Kidney (tissue), 14 donors: Measurements from ENCODE around the gene RBM19. TPM values are rescaled to one million over a fixed set of nuclear protein-coding genes. Genes with fewer than 3 reads are reported as not detected.

Experiments
- DNase-seq, 5 donors: peaks; one replicate each; pipeline ENCODE4 v3.0.0-alpha.2; 2013 to 2020
- FAIRE-seq: peaks from 2 replicates; lab custom pipeline; 2012; peaks lifted over from hg19 to GRCh38; lab: Jason Lieb, UNC
- H3K27ac ChIP-seq, 2 donors: one replicate each; pipeline ENCODE4 v1.7.0; 2013; ENCODE audit warnings: low read depth in 2 of 2, low read length in 2 of 2, inconsistent platforms in 1 of 2
- H3K27me3 ChIP-seq: one replicate; pipeline ENCODE4 v1.7.1; 2013; ENCODE audit warnings: low read length, inconsistent platforms; ENCODE audit not compliant: control insufficient read depth, insufficient read depth
- H3K36me3 ChIP-seq, 3 donors: one replicate each; pipeline versions ENCODE4 v1.7.0 to v1.7.1; 2013; ENCODE audit warnings: low read length in 3 of 3, control low read depth in 1 of 3, inconsistent platforms in 1 of 3; ENCODE audit not compliant: insufficient read depth in 3 of 3, control insufficient read depth in 2 of 3
- H3K4me1 ChIP-seq, 3 donors: one replicate each; pipeline versions ENCODE4 v1.7.0 to v1.7.1; 2013; ENCODE audit warnings: low read length in 3 of 3, inconsistent platforms in 1 of 3, low read depth in 1 of 3; ENCODE audit not compliant: control insufficient read depth in 2 of 3, insufficient read depth in 2 of 3
- H3K4me3 ChIP-seq, 3 donors: one replicate each; pipeline versions ENCODE4 v1.7.0 to v1.8.1; 2013; ENCODE audit warnings: low read length in 3 of 3, control low read depth in 1 of 3, inconsistent platforms in 1 of 3
- H3K9ac ChIP-seq, 3 donors: one replicate each; pipeline versions ENCODE4 v1.7.0 to v1.7.1; 2013; ENCODE audit warnings: low read length in 3 of 3, control low read depth in 1 of 3, inconsistent platforms in 1 of 3
- H3K9me3 ChIP-seq, 3 donors: one replicate each; pipeline versions ENCODE4 v1.7.0 to v1.7.1; 2013; ENCODE audit warnings: low read length in 3 of 3, control low read depth in 1 of 3, inconsistent platforms in 1 of 3; ENCODE audit not compliant: control insufficient read depth in 2 of 3, insufficient read depth in 1 of 3
- intact Hi-C: fragments of 100-400 bp; cut with DNase I; formaldehyde crosslinking; loops from one replicate; pipeline ENCODE4 v1.11.1; 2022
- polyA plus RNA-seq: library from polyadenylated mRNA; stranded (reverse); fragments of 350-450 nt; fragmentation: Illumina TruSeq; extraction: RNeasy Lipid Tissue Mini Kit (QIAGEN cat#74804); gene quantifications from one replicate; pipeline ENCODE4 v1.2.3, GENCODE V29; 2014; ENCODE audit warnings: low read depth, low replicate concordance; ENCODE audit not compliant: insufficient read depth
- total RNA-seq: library from RNA; stranded (reverse); fragmentation: NEBNext Ultra II Directional; extraction: Animal tissue kit (Norgen Biotek cat#: 25700); gene quantifications from one replicate; pipeline ENCODE4 v1.2.1, GENCODE V29; 2021
- TF ChIP-seq, protein P1 (sequence below): IDR thresholded peaks from 3 replicates; pipeline ENCODE4 v1.5.1; 2012; ENCODE audit warnings: mild to moderate bottlenecking, moderate library complexity, borderline replicate concordance; ENCODE audit not compliant: insufficient read depth; ENCODE audit errors: extremely low read depth
- donor health status: control.
- donor health status: control.
- donor health status: control.
- donor health status: control.
- donor health status: control.
- donor health status: DM: yes; HTN: yes; CAD: no.
- donor health status: Normal renal cell carcinoma (clear cell type).

RBM19 gene
- total and polyA plus RNA-seq, 2 donors from 2014 or later: 12.3 to 34.7 TPM

DNA sequence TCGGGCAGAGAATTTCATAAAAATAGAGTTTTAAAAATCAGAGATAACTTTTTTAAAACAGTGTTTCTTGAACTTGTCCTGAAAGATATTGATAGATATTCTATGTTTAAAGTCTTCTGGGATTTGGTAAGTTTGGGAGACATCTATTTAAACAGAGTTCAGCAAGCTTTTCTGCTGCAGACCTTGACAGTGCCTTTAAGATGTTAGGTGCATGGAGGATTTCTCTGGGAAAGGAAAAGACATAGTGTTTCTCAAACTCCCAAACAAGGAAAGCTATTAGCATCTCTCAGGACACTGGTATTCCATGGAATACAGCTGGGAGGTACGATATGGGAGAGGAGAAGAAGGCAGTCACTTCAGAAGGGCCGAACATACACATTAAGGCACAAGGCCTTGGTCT lies 97.8 kb downstream of the RBM19 start:
- no peak for FAIRE-seq

DNA sequence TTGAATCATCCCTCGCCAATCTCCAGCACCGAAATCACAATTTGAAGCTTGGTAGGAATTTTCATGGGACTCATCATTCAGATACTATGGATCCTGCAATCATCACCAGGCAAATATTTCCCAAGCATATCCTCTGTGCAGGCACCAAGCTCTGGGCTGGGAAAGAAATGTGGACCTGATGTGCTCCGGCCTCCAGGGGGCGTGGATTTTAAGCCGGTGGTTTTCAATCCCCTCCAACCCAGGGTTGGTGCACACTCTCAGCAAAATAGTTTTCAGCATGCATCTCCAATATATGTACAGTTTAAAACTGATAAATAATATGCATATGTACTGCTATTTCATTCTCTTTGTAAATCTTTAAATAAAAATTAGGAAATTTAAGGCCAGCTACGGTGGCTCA lies 98.9 kb downstream of the RBM19 start:
- no peak for DNase-seq
- intact Hi-C loops: no loop called here
- no peak overlapping the region for H3K4me3 ChIP-seq
- FAIRE-seq: no peak
- TF ChIP-seq, protein P1, sequence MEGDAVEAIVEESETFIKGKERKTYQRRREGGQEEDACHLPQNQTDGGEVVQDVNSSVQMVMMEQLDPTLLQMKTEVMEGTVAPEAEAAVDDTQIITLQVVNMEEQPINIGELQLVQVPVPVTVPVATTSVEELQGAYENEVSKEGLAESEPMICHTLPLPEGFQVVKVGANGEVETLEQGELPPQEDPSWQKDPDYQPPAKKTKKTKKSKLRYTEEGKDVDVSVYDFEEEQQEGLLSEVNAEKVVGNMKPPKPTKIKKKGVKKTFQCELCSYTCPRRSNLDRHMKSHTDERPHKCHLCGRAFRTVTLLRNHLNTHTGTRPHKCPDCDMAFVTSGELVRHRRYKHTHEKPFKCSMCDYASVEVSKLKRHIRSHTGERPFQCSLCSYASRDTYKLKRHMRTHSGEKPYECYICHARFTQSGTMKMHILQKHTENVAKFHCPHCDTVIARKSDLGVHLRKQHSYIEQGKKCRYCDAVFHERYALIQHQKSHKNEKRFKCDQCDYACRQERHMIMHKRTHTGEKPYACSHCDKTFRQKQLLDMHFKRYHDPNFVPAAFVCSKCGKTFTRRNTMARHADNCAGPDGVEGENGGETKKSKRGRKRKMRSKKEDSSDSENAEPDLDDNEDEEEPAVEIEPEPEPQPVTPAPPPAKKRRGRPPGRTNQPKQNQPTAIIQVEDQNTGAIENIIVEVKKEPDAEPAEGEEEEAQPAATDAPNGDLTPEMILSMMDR: no peak
- H3K27ac ChIP-seq: no peak overlapping the region
- no peaks in the 10 kb centered on the region for H3K4me1 ChIP-seq
- H3K9me3 ChIP-seq: no peaks in the 10 kb centered on the region
- H3K27me3 ChIP-seq: no peaks in the 10 kb centered on the region
- no peaks in the 10 kb centered on the region for H3K36me3 ChIP-seq
- H3K9ac ChIP-seq: no peak overlapping the region

More for the DNA sequence above, 97.8 kb downstream of the RBM19 start:
- no peak for DNase-seq
- Histone ChIP-seq H3K4me3 (no peak overlapping the region), H3K4me1 (no peaks in the 10 kb centered on the region), H3K27ac (no peak overlapping the region), H3K9me3 (no peaks in the 10 kb centered on the region), H3K27me3 (no peaks in the 10 kb centered on the region), H3K36me3 (no peaks in the 10 kb centered on the region), H3K9ac (no peak overlapping the region)
- TF ChIP-seq, protein P1: no peak
- intact Hi-C loops: no loop called here

DNA sequence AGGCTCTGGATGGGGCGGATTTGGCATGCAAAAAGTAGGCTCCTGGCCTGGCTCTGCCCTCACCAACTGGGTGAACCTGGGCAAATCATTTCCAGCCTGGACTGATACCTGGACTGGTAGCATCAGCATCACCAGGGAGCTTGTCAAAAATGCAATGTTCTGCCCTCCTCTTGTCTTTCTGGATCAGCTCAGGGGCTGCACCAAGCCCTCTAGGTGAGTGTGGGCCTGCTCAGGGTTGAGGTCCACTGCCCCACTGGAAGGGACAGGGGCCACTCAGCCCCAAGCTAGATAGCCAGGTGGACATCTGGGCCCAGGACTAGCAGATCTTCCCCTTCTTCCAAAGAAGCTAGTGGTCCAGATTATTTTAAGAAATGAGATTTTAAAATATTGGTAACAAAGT lies 99.6 kb downstream of the RBM19 start:
- Histone ChIP-seq H3K36me3 (no peaks in the 10 kb centered on the region), H3K27ac (no peak overlapping the region), H3K4me1 (no peaks in the 10 kb centered on the region), H3K27me3 (no peaks in the 10 kb centered on the region), H3K9me3 (no peaks in the 10 kb centered on the region), H3K4me3 (no peak overlapping the region), H3K9ac (no peak overlapping the region)
- no peak for DNase-seq
- TF ChIP-seq, protein P1: no peak
- no peak for FAIRE-seq
- intact Hi-C loops: no loop called here

DNA sequence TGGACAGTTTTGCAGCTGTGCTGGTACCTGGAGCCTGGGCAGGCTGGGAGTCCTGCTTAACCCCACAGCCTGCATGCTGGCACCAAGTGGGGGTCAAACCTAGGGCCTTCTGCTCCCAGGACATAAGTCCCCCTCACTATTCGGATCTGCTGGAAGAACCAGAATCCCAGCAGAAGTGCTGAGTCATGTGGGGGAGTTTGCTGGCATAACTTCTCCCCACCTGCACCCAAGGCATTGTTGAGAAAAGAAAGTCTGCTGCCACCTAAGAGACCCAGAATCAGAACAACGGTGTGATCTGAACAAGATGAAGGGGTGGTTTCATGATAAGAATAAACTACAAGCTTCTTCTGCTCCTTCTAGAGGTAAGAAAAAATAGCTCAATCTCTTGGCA lies 102.7 kb downstream of the RBM19 start:
- TF ChIP-seq, protein P1: no peak
- Histone ChIP-seq H3K36me3 (peaks cover 0 to 6% (median 2%) of the 10 kb centered on the region in 3 donors), H3K9ac (no peak overlapping the region), H3K4me1 (no peaks in the 10 kb centered on the region), H3K4me3 (no peak overlapping the region), H3K27me3 (no peaks in the 10 kb centered on the region), H3K27ac (no peak overlapping the region), H3K9me3 (no peaks in the 10 kb centered on the region)
- FAIRE-seq (no peak), DNase-seq (no peak)
- intact Hi-C loops: no loop called here
